Mononuclear cell (primary cell): ENCODE measurements around the gene ACOX3. TPM values are rescaled to one million over a fixed set of nuclear protein-coding genes. Genes with fewer than 3 reads are reported as not detected.
"Not testable (repeated sequence)": the region's sequence is repeated elsewhere in the genome, so short reads cannot be mapped to it uniquely, and the experiment has no call there.

Source experiments
- H3K27me3 ChIP-seq: 2 replicates; pipeline ENCODE4 v1.6.0; 2011; ENCODE audit warnings: low read length, control low read depth; ENCODE audit not compliant: insufficient read depth
- H3K4me1 ChIP-seq: 2 replicates; pipeline ENCODE4 v1.5.1; 2011; ENCODE audit warnings: mild to moderate bottlenecking, low read length, control low read depth; ENCODE audit not compliant: insufficient read depth
- H3K4me3 ChIP-seq: 2 replicates; pipeline ENCODE4 v1.5.1; 2011; ENCODE audit warnings: mild to moderate bottlenecking, low read length, moderate library complexity
- H3K9me3 ChIP-seq: 2 replicates; pipeline ENCODE4 v1.5.1; 2011; ENCODE audit warnings: low read depth, mild to moderate bottlenecking, control low read depth, low read length
- total RNA-seq: library from RNA; depleted of rRNA; stranded (reverse); fragments of >200 nt; gene quantifications from one replicate; pipeline ENCODE4 v1.2.3, GENCODE V29; 2012

ACOX3 gene
- total RNA-seq, 1 donor, result 5.1 TPM

DNA sequence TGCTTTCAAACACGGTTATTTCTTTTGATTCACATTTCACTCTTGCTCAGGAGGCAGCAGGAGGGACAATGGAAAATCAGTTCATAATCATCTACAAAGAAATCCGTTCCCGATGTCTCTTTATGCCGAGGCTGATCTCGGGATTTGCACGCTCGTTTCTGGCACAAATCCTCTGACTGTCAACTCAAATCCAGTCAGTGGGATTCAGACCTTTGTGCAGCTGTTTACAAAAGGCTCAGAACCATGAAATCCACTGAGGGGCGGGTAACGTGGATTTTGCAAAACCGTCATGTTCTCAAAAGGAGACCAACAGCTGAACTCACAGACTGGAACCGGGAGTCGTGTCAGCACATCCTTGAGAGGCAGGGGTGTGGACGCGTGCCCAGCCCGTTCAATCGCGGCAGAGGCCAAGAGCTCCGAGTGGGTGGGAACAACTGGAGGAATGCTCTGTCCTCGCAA, 46.4 kb downstream of the ACOX3 start:
- Histone ChIP-seq H3K4me3 (no peak overlapping the region), H3K4me1 (no peaks in the 10 kb centered on the region), H3K9me3 (no peaks in the 10 kb centered on the region), H3K27me3 (no peaks in the 10 kb centered on the region)

DNA sequence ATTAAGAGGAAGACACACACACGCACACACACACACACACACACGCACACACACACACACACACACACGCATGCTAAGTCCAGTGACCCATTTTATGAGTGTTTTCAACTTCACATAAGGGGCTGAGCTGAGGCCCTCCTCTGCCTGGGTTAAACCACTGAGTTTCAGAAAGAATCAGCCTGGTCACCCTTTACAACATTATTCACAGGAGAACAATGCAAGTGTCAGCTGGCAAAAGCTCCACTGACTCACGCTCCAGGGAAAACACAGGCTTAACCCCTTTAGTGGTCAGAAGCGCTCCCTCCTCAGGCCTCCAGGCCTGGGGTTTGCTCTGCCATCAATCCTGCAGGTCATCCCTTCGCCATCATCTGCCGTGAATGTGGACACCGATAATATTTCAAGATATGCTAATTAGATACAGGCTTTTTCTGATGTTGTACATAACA, 46.9 kb downstream of the ACOX3 start:
- Histone ChIP-seq H3K4me3 (no peak overlapping the region), H3K4me1 (no peaks in the 10 kb centered on the region), H3K9me3 (no peaks in the 10 kb centered on the region), H3K27me3 (no peaks in the 10 kb centered on the region)

DNA sequence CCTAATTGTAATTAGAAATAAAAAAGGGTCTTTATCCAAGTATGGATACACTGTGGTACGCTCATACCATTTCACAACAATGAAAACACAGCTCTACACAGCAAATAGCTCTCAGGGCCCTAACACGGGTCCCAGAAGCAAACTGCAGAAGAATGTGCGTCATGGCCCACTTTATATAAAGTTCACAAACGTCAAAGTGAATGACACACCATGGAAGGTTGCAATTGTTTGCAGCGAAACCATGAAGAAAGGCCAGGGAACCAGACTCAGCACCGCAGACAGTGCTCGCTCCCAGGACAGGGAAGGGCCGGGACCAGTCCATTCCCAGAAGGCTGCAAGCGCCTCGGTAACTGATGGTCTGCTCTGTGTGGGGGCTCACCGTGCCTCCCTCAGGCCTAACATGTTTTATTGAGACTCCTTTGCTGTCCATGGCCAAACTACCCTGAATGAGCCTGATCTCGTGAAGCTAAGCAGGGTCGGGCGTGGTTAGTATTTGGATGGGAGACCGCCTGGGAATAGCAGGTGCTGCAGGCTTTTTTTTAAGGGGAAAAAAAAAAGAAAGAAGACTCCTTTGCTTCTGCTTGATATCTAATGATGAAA, 47.8 kb downstream of the ACOX3 start:
- H3K27me3 ChIP-seq, result no peaks in the 10 kb centered on the region

DNA sequence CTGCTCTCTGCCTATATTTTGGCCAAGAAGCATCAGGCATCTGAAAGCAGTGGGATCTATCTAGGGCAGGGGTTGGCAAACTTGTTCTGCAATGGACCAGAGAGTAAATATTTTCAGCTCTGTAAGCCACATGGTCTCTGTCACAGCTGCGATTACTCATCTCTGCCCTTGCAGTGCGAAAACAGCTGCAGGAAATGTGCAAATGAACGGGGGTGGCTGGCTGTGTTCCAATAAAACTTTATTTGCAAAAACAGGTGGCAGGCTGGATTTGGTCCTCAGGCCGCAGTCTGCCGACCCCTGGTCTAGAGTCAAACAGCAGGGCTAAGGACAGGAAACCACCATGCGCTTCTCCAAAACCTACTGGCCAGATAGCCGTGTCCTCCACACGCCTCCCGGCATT, 48.6 kb downstream of the ACOX3 start:
- Histone ChIP-seq H3K4me3 (no peak overlapping the region), H3K4me1 (no peaks in the 10 kb centered on the region), H3K27me3 (no peaks in the 10 kb centered on the region), H3K9me3 (no peaks in the 10 kb centered on the region)

More for the DNA sequence above, 47.8 kb downstream of the ACOX3 start:
- H3K9me3 ChIP-seq, result no peaks in the 10 kb centered on the region
- H3K4me1 ChIP-seq, result no peaks in the 10 kb centered on the region
- no peak overlapping the region for H3K4me3 ChIP-seq

DNA sequence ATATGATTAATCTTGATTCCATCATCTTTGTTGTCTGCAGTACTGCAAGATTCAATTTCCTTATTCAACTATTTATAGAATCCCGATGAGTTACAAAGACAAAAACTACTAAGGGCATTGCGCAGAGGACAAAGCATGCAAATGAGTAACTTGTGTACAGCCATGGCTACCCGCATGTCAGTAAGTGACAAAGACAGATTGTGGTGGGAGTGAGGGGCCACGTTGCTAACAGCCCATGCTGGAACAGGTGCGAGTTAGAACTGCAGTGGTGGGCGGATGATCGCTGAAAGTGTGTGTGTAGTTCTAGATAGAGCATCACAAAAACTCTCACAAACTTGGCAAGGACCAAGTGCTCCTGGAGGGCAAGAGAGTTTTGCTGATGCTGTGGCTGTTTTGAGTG, 49.5 kb downstream of the ACOX3 start:
- Histone ChIP-seq H3K9me3 (no peaks in the 10 kb centered on the region), H3K4me1 (no peaks in the 10 kb centered on the region), H3K27me3 (no peaks in the 10 kb centered on the region), H3K4me3 (no peak overlapping the region)

DNA sequence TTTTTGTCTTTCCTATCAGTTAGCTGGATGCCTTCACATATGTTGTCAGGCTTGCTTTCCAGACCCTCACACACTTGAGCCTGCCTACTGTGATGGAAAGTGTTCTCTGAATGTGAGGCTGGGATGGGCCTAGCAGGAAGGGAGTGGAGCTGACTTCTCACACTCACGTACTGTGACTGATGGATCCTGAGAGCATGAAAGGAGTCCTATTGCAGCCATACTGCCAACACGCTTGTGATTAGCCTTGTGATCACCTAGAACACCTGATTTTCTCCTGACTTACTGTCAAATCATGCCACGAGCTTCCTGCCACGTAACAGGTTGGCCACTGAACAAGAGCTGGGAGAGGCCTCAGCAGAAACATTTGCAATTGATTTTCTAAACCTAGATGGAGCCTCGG, 49.9 kb downstream of the ACOX3 start:
- H3K27me3 ChIP-seq, result no peaks in the 10 kb centered on the region
- H3K9me3 ChIP-seq, result no peaks in the 10 kb centered on the region
- no peaks in the 10 kb centered on the region for H3K4me1 ChIP-seq
- H3K4me3 ChIP-seq, result no peak overlapping the region

DNA sequence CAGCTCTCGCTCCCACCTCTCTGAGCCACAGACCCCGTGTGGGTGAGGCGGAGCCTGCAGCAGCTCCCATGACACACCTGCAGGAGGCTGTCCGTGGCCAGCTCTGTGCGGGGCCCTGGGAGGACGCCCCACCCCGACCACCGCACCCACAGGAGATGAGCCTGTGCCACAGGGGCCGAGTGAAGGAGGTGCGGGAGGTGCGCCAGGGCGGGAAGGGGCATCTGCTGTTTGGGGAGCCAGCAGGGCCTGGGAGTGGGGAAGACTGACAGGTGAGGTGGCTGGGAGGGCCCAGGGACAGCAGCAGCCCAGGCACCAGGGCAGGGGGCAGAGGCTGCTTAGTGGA, 52.0 kb downstream of the ACOX3 start:
- no peaks in the 10 kb centered on the region for H3K4me1 ChIP-seq

DNA sequence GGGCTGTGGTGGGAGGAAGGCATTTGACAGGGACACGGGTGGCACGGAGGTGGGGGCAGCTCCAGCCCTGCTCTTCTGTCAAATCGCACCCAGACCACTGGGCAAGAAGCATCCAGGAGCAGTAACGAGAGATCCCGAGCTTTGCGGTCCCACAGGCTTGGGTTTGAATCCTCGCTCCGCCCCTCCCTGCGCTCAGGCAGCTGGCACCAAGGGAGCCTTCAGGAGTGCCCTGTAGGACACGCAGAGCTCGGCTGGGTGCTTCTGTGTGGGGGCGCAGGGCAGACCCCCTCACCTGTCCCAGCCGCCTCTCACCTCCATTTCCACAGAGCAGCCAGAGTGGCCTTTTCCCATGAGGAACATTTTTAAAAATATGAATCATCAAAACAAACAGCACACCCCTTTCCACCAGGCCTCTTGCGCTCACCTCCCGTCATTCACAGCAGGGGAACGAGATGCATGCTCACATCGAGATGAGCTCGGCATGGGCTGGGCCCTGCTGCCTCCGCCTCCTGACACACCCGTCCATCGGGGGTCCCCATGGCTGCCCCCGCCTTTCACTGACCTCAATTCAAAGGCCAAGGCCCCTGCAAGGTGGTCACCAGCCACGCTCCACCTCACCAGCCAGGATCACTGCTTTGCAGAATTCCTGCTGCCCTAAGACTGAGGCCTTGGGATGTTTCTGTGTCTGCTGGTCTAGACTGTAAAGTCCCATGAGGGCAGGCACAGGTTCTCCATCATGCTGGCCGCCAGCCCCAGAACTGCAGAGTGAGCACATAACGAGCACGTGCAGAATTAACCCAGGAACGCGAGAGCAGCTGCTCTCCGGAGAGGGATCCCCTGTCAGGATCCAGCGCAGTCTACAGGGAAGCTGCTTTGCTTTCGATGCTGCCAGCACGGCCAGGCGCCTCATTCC, 52.7 kb downstream of the ACOX3 start:
- Histone ChIP-seq H3K4me1 (no peaks in the 10 kb centered on the region), H3K4me3 (no peak overlapping the region), H3K9me3 (no peaks in the 10 kb centered on the region), H3K27me3 (no peaks in the 10 kb centered on the region)

More for the DNA sequence above, 52.0 kb downstream of the ACOX3 start:
- H3K27me3 ChIP-seq, result no peaks in the 10 kb centered on the region
- H3K4me3 ChIP-seq, result no peak overlapping the region
- H3K9me3 ChIP-seq, result no peaks in the 10 kb centered on the region

DNA sequence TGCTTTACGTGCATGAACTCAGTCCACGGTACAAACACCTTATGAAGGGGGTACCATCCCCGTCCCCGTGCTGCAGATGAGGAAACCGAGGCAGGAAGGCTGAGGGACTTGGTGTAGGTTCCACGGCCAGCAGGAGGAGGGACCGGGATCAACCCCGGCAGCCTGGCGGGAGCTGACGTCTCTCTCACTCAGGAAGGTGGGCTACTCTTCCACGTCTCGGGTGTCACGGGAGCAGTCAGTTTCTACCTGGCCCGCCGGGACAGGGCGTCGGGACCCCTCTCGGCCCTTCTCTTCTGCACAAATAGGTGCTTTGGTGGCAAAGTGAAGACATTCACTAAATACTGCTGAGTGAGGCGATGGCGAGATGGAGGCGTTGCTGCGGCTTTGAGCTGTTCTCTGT, 53.3 kb downstream of the ACOX3 start:
- no peaks in the 10 kb centered on the region for H3K27me3 ChIP-seq
- H3K4me3 ChIP-seq, result no peak overlapping the region
- H3K4me1 ChIP-seq, result no peaks in the 10 kb centered on the region
- no peaks in the 10 kb centered on the region for H3K9me3 ChIP-seq

DNA sequence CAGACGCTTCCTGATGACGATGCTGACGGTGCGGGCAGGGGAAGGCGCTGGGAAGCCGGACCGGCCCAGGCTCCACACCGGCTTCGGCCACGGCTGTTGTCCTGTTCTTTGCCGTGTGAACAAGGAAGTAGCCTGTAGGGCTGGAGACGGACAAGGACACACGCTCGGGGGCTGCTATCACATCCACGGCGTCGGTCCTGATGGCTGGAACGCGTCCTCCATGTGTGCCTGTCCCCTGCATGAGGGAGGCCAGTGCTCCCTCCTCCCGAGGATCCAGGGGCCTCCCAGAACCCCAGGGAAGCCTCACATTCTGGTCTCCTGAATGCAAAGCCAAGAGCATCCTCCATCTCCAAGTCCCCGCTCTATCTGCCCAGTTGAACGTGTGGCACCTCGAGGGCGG, 53.8 kb downstream of the ACOX3 start:
- Histone ChIP-seq H3K9me3 (no peaks in the 10 kb centered on the region), H3K4me3 (no peak overlapping the region), H3K27me3 (no peaks in the 10 kb centered on the region), H3K4me1 (no peaks in the 10 kb centered on the region)

DNA sequence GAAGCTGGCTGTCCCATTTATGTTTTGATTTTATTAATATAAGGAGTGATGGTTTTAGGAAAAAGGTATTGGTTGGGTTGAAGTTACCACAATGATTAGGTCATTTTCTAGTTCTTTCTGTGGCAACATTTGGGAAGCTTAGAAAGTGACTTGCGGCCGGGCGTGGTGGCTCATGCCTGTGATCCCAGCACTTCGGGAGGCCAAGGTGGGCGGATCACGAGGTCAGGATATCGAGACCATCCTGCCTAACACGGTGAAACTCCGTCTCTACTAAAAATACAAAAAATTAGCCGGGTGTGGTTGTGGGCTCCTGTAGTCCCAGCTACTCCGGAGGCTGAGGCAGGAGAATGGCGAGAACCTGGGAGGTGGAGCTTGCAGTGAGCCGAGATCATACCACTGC, 54.4 kb downstream of the ACOX3 start:
- not testable (repeated sequence) for H3K4me3 ChIP-seq, H3K27me3 ChIP-seq, H3K9me3 ChIP-seq, H3K4me1 ChIP-seq

DNA sequence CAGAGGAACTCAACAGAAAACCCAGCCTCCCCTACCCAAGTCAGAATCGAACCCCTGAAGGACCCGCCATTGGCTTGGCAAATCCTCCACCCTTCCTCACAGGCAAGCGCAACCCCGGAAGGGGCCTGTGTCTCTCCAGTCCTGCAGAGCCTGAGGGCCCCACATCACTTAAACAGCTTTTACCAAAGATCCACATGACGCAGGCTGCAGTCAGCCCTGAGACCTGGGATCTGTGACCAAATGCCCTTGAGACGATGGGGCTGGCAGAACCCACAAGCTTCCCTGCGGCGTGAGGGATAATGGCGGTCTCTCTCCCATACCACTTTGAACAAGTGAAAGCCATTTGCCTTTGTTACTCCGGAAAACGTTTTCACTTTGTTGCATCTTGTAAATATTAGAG, 54.9 kb downstream of the ACOX3 start:
- no peaks in the 10 kb centered on the region for H3K9me3 ChIP-seq
- H3K4me3 ChIP-seq, result no peak overlapping the region
- H3K27me3 ChIP-seq, result no peaks in the 10 kb centered on the region
- H3K4me1 ChIP-seq, result no peaks in the 10 kb centered on the region

DNA sequence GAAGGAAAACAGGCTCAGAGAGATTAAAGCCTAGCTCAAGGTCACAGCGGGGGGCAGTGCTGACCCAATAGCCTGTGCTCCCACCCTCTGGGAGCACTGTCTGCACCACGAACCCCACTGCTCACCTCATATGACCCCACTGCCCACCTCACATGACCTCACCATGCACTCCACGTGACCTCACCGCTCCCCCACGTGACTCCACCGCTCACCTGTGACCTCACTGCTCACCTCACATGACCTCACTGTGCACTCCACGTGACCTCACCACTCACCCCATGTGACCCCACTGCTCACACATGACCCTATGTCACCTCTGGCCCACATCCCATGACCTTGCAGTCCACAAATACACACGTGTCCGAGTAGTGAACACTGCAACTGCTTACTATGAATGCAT, 55.4 kb downstream of the ACOX3 start:
- Histone ChIP-seq H3K4me1 (no peaks in the 10 kb centered on the region), H3K9me3 (no peaks in the 10 kb centered on the region), H3K4me3 (no peak overlapping the region), H3K27me3 (no peaks in the 10 kb centered on the region)

DNA sequence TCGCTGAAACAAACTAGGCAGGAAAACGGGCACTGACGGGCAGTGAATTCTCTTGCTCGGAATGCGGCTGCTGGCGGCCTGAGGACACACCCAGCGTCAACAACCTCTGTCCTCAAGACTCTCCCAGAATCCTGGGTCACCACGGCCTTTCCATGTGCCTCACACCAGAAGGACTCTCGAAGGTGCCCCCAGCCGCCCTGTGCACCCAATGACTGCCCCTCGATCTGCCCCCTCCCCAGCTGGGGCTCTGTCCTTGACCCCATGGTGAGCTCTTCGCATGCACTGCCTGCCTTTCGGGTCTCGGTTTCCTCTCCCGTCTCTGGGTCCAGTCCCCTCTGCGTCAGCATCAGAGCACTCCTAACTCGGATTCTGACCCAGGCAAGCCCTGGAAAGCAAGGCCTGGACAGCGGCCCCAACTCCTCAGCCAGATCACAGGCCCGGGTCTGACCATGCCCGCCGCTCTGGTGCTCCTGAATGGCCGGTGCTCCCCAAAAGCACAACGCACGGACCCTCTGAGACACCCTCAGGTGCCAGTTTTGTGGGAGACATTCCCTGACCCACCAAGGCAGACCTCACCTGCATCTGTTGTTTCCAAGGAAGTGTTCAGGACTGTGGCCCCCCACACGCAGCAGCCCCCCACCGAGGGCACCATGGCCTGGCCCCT, 56.0 kb downstream of the ACOX3 start:
- Histone ChIP-seq H3K4me1 (no peaks in the 10 kb centered on the region), H3K27me3 (no peaks in the 10 kb centered on the region), H3K4me3 (no peak overlapping the region), H3K9me3 (no peaks in the 10 kb centered on the region)

DNA sequence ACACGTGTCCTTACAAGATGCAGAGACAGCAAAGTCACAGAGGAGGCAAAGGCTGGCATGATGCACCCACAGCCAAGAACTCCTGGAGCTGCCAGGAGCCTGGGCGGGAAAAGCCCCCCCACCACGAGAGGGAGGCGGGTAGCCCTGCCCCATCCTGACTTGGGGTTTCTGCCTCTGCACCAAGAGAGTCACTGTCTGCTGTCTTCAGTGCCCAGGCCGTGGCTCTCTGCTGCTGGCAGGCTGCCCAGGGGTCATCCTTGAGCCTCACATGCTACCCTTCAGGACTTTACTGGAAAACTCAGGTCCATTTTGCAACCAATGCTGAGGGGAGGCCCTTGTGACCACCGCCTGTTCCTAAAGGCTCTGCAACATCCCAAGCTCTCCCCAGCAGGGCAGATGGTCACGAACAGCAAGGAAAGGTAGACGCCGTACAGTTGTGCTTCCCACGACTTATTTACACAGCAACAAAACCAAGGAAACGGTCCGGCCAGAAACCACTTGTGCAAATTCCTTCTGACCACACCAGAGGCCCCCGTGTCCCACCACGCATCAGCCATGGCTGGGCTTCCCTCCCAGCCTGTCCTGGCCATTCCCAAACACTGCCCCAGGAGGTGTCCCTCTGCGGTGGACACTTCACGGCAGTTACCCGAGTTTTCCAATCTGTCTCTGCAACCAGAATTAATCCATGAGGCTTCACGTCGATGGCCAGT, 56.9 kb downstream of the ACOX3 start:
- H3K27me3 ChIP-seq, result no peaks in the 10 kb centered on the region
- no peaks in the 10 kb centered on the region for H3K9me3 ChIP-seq
- no peak overlapping the region for H3K4me3 ChIP-seq
- H3K4me1 ChIP-seq, result no peaks in the 10 kb centered on the region
